Ovary (tissue), 9 donors: ENCODE results near the gene SIT1. TPM values are rescaled to one million over a fixed set of nuclear protein-coding genes. Genes with fewer than 3 reads are reported as not detected.
A peak's percentile ranks its signal among the peaks of the same experiment; 100 is the strongest.

Source experiments
- DNase-seq, 5 donors: peaks; one replicate each; pipeline ENCODE4 v3.0.0-alpha.2; 2019 to 2020
- H3K27ac ChIP-seq, 2 donors: fragments of 200-600 bp; one replicate each; pipeline versions ENCODE4 v1.5.1 to v1.8.0; 2019 to 2022
- H3K27me3 ChIP-seq: fragments of 200-600 bp; one replicate; pipeline ENCODE4 v1.8.0; 2022
- H3K36me3 ChIP-seq: fragments of 200-600 bp; sonication (generic); one replicate; pipeline ENCODE4 v1.5.1; 2019
- H3K4me1 ChIP-seq: one replicate; pipeline ENCODE4 v1.8.1; 2013; ENCODE audit warnings: mild to moderate bottlenecking, moderate library complexity; ENCODE audit not compliant: insufficient read depth
- H3K4me3 ChIP-seq: fragments of 200-600 bp; sonication (generic); one replicate; pipeline ENCODE4 v1.5.1; 2017
- H3K9me3 ChIP-seq, 2 donors: fragments of 200-600 bp in 1 of 2; sonication (generic) in 1 of 2; one replicate each; pipeline versions ENCODE4 v1.5.1 to v1.8.1; 2013 to 2019; ENCODE audit warnings: mild to moderate bottlenecking in 1 of 2, moderate library complexity in 1 of 2
- CTCF ChIP-seq, 3 donors: fragments of 450-650 bp in 2 of 3; fragments of 200-600 bp in 1 of 3; IDR thresholded peaks; one replicate each; pipeline versions ENCODE4 v1.5.1 to v1.8.0; 2016 to 2022; ENCODE audit warnings: antibody characterized with exemption in 3 of 3, mild to moderate bottlenecking in 1 of 3
- EP300 ChIP-seq: sonication (generic); formaldehyde crosslinking; IDR thresholded peaks from one replicate; pipeline ENCODE4 v1.6.1; 2017; ENCODE audit warnings: antibody characterized with exemption
- POLR2A ChIP-seq: fragments of 450-650 bp; IDR thresholded peaks from one replicate; pipeline ENCODE4 v1.6.1; 2017; ENCODE audit warnings: antibody characterized with exemption, mild to moderate bottlenecking, moderate library complexity
- WGBS, 3 donors: extraction: QIAGEN DNeasy Blood & Tissue Kit in 1 of 3; methylation state at CpG; one replicate each; pipeline versions ENCODE4 v1.1.5 to v1.1.7; 2013 to 2017; 5-methylcytosine and 5-hydroxymethylcytosine counted together
- intact Hi-C, 4 donors: fragments of 100-400 bp; cut with DNase I; formaldehyde crosslinking; loops; one replicate each; pipeline versions ENCODE4 v1.11.0 to v1.15.1; 2022 to 2023
- polyA plus RNA-seq, 2 donors: library from polyadenylated mRNA; stranded (reverse); fragments of 200-250 nt in 1 of 2; fragments of 350-450 nt in 1 of 2; fragmentation: Illumina TruSeq in 1 of 2; extraction: RNeasy Lipid Tissue Mini Kit (QIAGEN cat#74804) in 1 of 2; gene quantifications; one replicate each; pipeline ENCODE4 v1.2.3, GENCODE V29; 2013 to 2014
- total RNA-seq, 7 donors: library from RNA; depleted of rRNA in 2 of 7; stranded (reverse); fragments of >200 nt in 2 of 7; fragmentation: NEBNext Ultra II Directional in 3 of 7; extraction: Animal tissue kit (Norgen Biotek cat#: 25700) in 3 of 7; gene quantifications; one replicate each; pipeline versions ENCODE4 v1.1.0 to v1.2.4, GENCODE V29; 2016 to 2023
- donor health status: DM: no; HTN: no; CAD: no; lungs with moderate emphysema.
- donor health status: DM: no; HTN: no; CAD: no.
- donor health status: Bipolar disorder and iron deficiency.
- donor health status: DM: yes; HTN: yes; CAD: no.
- donor health status: DM: no; HTN: no; CAD: no.
- donor health status: DM: yes; HTN: yes; CAD: no.

The SIT1 gene
- total and polyA plus RNA-seq, 9 donors, result 0.20 to 0.82 (median 0.56) TPM; not detected in 3

GRCh38 chr9:35653611-35654010 lies 2.9 kb upstream of the SIT1 start:
- Histone ChIP-seq H3K4me1 (no peaks in the 10 kb centered on the region), H3K27ac (no peak overlapping the region), H3K36me3 (no peaks in the 10 kb centered on the region), H3K9me3 (no peaks in the 10 kb centered on the region), H3K27me3 (no peaks in the 10 kb centered on the region), H3K4me3 (no peak overlapping the region)
- intact Hi-C loops, result loop anchor here in 1 of 4 donors (5.0 to 10.0 kb wide), 2 partner anchors 159 to 179 kb away; partner anchors contain the start of gene RUSC2
- no peak for TF ChIP-seq CTCF (IDR thresholded peaks at IDR 0.05)
- TF ChIP-seq POLR2A, result no peak
- TF ChIP-seq EP300, result no peak
- no peak for DNase-seq
- WGBS, 3 donors, result 85 to 90% (median 88%) methylated on average over 2 of the region's 2 CpGs

GRCh38 chr9:35652829-35653209 lies 2.1 kb upstream of the SIT1 start:
- Histone ChIP-seq H3K4me3 (no peak overlapping the region), H3K4me1 (no peaks in the 10 kb centered on the region), H3K9me3 (no peaks in the 10 kb centered on the region), H3K27ac (no peak overlapping the region), H3K27me3 (no peaks in the 10 kb centered on the region), H3K36me3 (no peaks in the 10 kb centered on the region)
- TF ChIP-seq POLR2A (no peak), EP300 (no peak)
- DNase-seq, result no peak
- WGBS, 3 donors, result 84 to 88% (median 86%) methylated on average over 8 of the region's 8 CpGs
- intact Hi-C loops, result loop anchor here in 1 of 4 donors (5.0 to 10.0 kb wide), 2 partner anchors 158 to 179 kb away; partner anchors contain the start of gene RUSC2

- DNase-seq, result no peak
- Histone ChIP-seq H3K27me3 (no peaks in the 10 kb centered on the region), H3K36me3 (no peaks in the 10 kb centered on the region), H3K9me3 (no peaks in the 10 kb centered on the region), H3K27ac (no peak overlapping the region), H3K4me3 (no peak overlapping the region), H3K4me1 (peaks cover 1% of the 10 kb centered on the region)
- intact Hi-C loops, result loop anchor here in 1 of 4 donors (5.0 to 10.0 kb wide), 2 partner anchors 157 to 180 kb away; partner anchors contain the start of gene RUSC2
- WGBS, 3 donors, result 70 to 79% (median 76%) methylated on average over 7 of the region's 7 CpGs
- TF ChIP-seq POLR2A (no peak), EP300 (no peak), CTCF (IDR thresholded peaks at IDR 0.05) (no peak)
Observed at GRCh38 chr9:35651956-35652828, 1.5 kb upstream of the SIT1 start.

- H3K4me1 ChIP-seq, result peaks cover 3% of the 10 kb centered on the region
- no peaks in the 10 kb centered on the region for H3K27me3 ChIP-seq
- H3K27ac ChIP-seq, result no peak overlapping the region
- no peak overlapping the region for H3K4me3 ChIP-seq
- no peaks in the 10 kb centered on the region for H3K36me3 ChIP-seq
- intact Hi-C loops, result loop anchor here in 1 of 4 donors (5.0 to 10.0 kb wide), 4 partner anchors 42 to 235 kb away; partner anchors contain the start of genes RUSC2 and TESK1
- WGBS, 3 donors, result 79 to 83% (median 82%) methylated on average over 25 to 26 of the region's 26 CpGs
- DNase-seq, result peak in 1 of 5 donors; percentile 37
- H3K9me3 ChIP-seq, result no peaks in the 10 kb centered on the region
- TF ChIP-seq POLR2A (no peak), CTCF (IDR thresholded peaks at IDR 0.05) (no peak), EP300 (no peak)
Observed at GRCh38 chr9:35649431-35650340, 1.0 kb downstream of the SIT1 start.
